Activated gamma-delta T cell (primary cell): ENCODE measurements around the gene ENOX2.
"Not testable (repeated sequence)": the region's sequence is repeated elsewhere in the genome, so short reads cannot be mapped to it uniquely, and the experiment has no call there.

Source experiments
- DNase-seq: peaks from one replicate; lab custom pipeline; 2025; lab: John Stamatoyannopoulos, UW

Gene ENOX2

DNA sequence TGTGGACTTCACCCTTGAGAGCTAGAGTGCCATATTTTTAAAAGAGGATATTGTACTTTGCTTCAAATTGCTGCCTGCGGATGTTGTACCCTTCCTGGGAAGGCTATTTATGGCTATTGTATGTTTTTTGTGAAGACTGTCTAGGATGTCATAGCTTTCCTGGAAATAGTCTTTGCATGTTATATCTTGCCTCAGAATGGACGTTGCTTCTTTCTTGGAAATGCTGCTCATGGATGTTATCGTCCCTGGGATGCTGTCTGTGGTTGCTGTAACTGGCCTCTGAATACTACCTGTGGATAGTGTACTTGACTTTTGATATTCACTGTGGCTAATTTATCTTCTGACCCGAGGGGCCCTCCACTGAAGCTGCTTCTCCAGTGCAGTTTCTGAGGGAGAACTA is 146.8 kb downstream of the ENOX2 start:
- no peak for DNase-seq

- DNase-seq, result no peak
These were observed 148.7 kb downstream of the ENOX2 start for GRCh38 chrX:130754353-130754752.

DNA sequence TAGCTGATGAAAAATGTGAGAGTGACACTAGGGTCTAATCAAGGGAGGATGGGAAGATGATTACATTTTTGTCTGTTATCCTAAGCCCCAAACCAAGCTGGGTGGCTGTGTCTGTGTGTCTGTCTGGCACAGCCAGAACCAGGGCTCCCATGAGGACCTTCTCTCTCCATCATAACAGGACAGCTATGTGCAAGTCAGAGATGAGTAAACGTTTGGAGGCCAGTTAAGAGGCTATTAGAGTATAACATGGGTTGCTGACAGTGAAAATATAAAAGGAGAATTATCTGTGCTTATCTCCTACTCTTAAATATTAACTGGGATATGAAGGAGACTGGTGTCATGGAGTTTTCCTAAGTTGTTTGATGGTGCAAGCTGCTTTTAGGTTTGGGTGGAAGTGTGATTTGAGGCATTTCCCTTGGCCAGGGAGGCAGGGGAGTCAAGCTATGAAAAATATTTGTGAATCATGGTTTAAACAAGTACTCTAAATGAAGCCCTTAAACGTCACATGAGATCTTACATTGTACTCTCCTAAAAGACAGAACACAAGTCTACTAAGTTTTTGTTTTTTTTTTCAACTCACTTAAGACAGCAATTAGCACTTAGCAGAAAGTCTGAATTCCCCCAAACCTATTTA is 156.2 kb downstream of the ENOX2 start:
- no peak for DNase-seq

DNA sequence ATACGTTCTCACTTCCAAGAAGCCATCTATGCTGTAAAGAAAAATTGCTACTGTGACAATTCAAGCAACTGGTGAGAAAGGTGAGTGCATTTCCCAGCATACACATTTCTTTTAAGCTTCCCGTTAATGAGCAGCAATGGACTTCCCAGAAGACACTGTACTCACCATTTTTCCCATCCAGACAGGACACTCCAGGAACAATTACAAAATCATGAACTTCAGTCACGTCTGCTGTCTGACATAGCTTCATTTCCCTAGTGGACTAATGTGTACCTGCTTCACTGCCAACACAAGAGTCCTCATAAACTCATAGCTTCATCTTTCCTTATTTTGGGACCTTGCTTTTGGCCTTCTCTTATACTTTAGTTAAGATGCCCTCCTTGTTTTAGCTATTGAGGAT is 156.9 kb downstream of the ENOX2 start:
- no peak for DNase-seq

GRCh38 chrX:130741584-130741983 is 161.4 kb downstream of the ENOX2 start:
- no peak for DNase-seq

DNA sequence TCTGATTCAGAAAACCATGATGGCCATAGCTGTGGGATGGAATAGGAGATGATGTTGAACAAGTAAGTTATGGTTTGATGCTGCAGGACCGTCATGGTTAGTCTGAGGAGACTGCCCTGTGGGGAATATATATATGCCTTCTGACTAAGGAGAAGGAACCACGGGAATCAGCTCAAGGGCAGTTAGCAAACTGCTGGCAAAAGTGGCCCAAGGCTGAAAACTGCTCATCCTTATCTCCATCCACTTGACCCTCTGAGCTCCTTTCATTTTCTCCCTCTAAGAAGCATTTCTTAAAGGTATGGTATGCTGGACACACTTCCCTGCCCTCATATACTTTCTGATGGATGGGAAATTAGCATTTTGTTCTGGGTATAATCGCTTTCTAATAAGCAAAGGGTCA is 161.9 kb downstream of the ENOX2 start:
- DNase-seq, result no peak

GRCh38 chrX:130738638-130739195 is 164.3 kb downstream of the ENOX2 start:
- DNase-seq, result no peak

- no peak for DNase-seq
These were observed 168.3 kb downstream of the ENOX2 start for GRCh38 chrX:130734713-130735112.

GRCh38 chrX:130728208-130728607 is 174.8 kb downstream of the ENOX2 start:
- DNase-seq, result no peak

DNA sequence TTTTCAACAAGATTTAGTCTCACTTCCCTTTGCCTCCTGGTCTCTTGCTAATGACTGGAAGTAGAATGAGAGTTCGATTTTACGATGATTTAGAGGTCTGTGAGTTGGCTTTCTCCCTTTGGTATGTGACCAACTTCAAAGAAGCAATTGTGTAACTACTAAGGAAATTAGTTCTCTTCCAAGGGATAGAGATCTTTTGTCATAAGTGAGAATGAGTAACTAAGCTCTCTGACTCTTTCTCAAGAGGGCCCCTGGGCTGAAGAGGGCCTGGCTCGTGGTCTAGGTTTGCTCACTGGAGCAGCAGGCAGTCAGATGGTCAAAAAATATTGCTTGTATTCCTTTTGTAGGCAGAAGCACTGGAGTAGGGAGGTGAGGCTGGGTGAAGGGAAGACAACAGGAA is 176.3 kb downstream of the ENOX2 start:
- no peak for DNase-seq

DNA sequence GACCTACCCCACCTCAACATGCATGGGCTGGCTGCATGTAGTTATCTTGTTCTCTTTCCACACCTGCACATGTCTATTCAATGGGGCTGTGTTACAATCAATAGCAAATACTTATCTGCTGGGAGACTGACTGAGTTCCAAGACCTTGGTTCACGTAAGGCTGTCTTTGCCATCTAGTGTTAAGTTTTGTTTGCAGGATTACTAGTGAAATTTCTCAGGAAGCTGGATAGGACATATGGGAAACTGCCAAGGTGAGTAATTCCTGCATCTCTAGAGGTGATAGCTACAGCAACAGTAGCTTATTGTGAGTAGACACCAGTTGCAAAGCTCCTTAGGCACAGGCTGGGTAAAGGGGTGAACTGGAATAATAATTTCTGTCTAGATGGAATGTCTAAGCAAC is 177.5 kb downstream of the ENOX2 start:
- no peak for DNase-seq

- DNase-seq, result no peak
These were observed 183.6 kb downstream of the ENOX2 start for GRCh38 chrX:130719413-130719812.

DNA sequence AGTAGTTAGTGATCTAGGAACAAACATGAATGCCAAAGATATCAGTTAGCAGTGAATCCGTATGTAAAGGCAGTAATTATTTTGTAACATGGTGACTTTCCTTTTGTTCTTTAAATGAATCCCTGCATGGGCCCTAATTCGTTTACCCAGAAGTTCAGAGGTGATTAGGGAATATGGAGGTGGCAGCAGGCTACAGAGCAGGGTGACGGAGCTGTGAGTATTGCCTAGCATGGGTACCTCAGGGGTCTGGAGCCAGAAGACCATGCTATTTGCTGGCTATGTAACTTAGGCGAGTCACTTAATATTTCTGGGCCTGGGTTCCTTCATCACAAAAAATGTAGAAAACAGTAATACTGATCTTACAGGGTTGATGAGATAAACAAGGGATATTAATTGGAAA is 184.9 kb downstream of the ENOX2 start:
- no peak for DNase-seq

DNA sequence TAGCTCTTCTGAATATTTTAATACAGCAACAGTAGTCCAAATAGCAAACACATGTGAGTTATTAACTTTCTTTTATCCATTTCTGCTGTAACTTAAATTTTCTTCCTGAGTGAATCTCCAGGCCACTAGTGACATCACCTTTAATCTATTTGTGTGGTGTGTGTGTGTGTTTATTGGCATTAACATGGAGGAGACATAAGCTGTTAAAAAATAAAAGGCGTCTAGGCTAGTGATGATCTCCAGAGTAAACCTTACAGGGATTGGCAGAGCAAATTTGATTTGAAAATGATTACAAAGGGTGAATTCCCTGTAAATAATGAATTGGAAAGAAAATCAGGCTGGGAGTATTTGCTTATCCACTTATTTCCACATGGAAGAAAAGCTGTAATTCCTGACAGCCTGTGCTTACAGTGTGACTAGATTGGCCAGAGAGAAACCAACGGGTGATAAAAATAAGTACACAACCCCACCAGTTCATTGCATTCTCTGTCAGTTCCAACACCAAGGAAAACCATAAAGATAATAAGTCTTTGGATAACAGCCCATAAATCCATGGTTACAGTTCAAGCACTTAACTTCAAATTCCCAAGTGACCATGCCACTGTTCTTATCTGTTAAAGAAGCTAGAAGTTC is 186.1 kb downstream of the ENOX2 start:
- no peak for DNase-seq

GRCh38 chrX:130716346-130716745 is 186.7 kb downstream of the ENOX2 start:
- DNase-seq, result no peak

DNA sequence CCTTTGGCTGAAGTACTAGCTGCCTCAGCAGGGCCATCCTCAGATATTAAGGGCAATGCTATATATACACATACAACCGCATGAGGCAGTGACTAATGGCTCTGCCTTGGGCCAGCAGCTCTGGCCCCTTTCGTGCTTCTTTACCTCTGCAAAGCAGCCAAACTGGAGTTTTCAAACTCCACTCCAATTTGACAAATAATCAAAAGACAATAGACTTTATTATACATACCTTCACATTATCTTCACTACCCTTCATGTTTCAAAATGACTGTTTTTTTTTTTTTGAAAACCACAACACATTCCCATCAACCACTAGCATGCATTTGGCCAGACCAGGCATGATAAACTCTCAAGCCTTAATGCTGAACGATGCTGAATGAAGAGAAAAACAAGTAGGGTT is 187.7 kb downstream of the ENOX2 start:
- no peak for DNase-seq

- DNase-seq, result no peak
These were observed 188.3 kb downstream of the ENOX2 start for GRCh38 chrX:130714665-130715064.

GRCh38 chrX:130714135-130714534 is 188.9 kb downstream of the ENOX2 start:
- no peak for DNase-seq

DNA sequence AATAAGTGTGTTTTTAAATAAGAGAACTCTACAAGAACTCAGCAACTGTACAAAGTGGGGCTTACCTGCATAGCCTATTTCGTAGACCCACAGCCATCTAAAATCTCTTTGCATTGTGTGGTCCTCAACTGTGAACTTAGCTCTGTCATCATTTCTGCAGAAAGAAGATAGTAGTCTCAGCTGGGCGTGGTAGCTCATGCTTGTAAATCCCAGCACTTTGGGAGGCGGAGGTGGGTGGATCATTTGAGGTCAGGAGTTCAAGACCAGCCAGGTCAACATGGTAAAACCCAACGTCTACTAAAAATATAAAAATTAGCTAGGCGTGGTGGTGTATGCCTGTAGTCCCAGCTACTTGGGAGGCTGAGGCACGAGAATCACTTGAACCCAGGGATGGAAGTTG is 193.8 kb downstream of the ENOX2 start:
- not testable (repeated sequence) for DNase-seq

DNA sequence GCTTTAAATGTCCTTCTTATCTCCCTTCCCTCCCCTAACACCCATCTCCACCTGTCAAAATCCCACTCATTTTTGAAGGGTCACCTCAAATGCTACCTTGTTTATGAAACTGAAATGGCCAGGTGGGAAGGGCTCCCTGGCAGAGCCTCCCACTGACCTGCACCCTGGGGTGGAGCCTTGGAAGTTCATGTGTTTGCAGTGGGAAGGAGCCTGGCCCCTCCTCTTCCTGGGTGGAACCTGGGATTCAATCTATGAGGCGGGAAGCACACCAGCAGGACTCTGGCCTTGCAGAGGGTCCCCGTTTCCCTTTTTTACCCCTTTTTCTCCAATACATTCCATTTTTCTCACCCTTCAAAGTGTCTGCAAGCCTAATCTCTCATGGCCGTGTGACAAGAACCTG is 197.4 kb downstream of the ENOX2 start:
- no peak for DNase-seq

DNA sequence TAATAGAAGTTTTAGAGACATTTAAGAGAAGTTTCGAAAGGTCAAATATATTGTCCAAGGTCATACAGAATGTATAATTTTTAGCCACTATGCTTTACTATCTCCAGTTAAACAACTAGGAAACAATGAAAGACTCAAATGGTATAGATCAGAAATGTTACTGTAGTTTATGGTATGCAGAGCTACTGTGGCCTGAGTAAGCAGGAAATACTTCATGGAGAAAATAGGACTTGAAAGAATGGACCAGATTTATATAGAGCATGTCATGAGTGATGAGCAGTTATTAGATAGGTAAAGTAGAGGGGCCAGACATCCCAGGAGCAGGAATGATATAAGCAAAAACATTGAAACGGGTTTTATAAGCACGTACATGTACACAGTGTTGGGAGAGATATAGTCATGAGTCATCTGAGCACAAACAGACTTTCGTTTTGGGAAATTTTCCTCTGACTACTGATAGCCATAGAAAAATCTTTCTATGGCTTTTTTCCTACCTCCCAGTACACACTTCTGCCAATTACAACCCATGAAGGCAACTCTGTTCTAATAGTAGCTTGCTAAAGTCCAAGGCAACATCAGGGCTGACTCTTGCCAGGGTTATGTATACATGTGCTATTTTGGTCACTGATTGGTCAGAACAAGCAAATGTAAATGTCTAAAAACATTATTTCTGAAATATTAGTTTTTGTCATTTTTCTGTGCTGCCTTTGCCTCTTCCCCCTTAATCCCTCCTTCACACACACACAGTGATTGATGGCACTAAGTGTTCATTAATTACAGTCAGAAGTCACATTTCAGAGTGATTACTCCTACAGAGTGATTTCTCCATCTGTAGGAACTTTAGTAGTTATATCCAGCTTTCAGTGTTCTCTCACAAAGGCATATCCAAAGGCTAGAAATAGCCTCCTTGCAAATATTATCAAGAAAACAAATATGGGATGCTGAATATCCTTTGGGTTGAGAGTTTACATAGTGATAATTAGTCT is 198.7 kb downstream of the ENOX2 start:
- no peak for DNase-seq

DNA sequence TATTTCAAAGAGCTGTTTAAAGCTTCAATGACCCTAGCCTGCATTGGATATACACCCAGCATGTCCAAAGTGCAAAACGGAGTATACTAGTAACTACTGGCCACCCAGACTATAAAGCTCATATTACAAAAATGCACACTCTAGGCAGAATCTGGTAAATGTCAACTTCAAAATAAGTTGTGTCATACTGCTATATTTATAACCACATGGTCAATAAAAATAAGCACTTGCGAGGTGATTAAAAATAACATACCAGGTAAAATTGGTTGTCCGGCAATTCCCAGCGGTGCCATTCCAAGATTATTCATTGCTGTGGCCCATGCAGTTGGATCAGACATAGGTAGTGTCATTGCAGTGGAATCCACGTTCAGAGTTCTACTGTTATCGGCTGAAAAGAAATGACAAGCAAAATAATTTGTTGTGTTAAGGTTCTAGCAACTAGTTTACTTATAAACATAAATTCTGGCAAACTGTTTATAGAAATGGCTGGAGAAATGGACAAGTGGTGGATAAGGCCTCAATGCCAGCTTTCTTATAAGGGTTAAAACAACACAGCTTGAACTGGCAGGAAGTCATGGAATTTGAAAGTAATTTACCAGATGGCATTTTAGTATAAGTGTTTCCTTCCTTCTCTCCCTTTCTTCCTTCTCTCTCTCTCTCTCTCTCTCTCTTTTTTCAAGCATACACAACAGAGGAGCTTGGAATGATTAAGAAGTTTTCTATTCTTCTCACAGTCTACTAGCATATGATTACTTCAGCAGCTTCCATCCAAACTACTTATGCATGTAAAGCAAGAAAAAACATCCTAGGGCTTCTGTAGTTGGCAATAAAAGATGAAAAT is 199.9 kb downstream of the ENOX2 start:
- no peak for DNase-seq
